K562 (cell line): Measurements from ENCODE around the gene LLPH. TPM values are rescaled to one million over a fixed set of nuclear protein-coding genes. Genes with fewer than 3 reads are reported as not detected.

Source experiments
- ARHGAP35 ChIP-seq: fragments of 450-650 bp; IDR thresholded peaks from 2 replicates; pipeline ENCODE4 v1.6.1; 2018; ENCODE audit not compliant: partially characterized antibody
- CHD1 ChIP-seq: fragments of 200-600 bp; sonication (generic); IDR thresholded peaks from one replicate; pipeline ENCODE4 v1.6.1; 2012; ENCODE audit warnings: mild to moderate bottlenecking, moderate library complexity, low read length, inconsistent platforms
- HDAC6 ChIP-seq: IDR thresholded peaks from 2 replicates; pipeline ENCODE4 v1.6.1; 2012; ENCODE audit warnings: low read depth, mild to moderate bottlenecking, control low read depth, inconsistent platforms, low read length, moderate library complexity
- HNRNPLL ChIP-seq: fragments of 200-400 bp; formaldehyde crosslinking; IDR thresholded peaks from 2 replicates; pipeline ENCODE4 v1.6.1; 2017; ENCODE audit warnings: low read length, low read depth, mild to moderate bottlenecking; ENCODE audit not compliant: poor library complexity, severe bottlenecking
- NFE2 ChIP-seq: IDR thresholded peaks from 2 replicates; pipeline ENCODE4 v1.6.1; 2014; ENCODE audit warnings: antibody characterized with exemption, low read depth
- NUFIP1 ChIP-seq: fragments of 450-650 bp; IDR thresholded peaks from 2 replicates; pipeline ENCODE4 v1.6.1; 2018; ENCODE audit not compliant: partially characterized antibody
- POLR2A ChIP-seq: fragments of 450-650 bp; conservative IDR thresholded peaks from 2 replicates; pipeline ENCODE4 v1.6.1; 2016
- RNF2 ChIP-seq: sonication (generic); IDR thresholded peaks from 2 replicates; pipeline ENCODE4 v1.6.1; 2016
- ZNF224 ChIP-seq: sonication (generic); formaldehyde crosslinking; IDR thresholded peaks from 2 replicates; pipeline ENCODE4 v1.8.0; 2022; ENCODE audit warnings: mild to moderate bottlenecking, missing genetic modification reagents
- ZNF239 ChIP-seq: fragments of 250-450 bp; sonication (Bioruptor Pico); IDR thresholded peaks from 2 replicates; pipeline ENCODE4 v1.4.0; 2020; ENCODE audit warnings: mild to moderate bottlenecking
- ZNF764 ChIP-seq: fragments of 250-450 bp; sonication (Bioruptor Pico); IDR thresholded peaks from 2 replicates; pipeline ENCODE4 v1.4.0; 2020; ENCODE audit warnings: low read depth, mild to moderate bottlenecking, moderate library complexity
- polyA plus RNA-seq, 8 experiments: library from polyadenylated mRNA; depleted of rRNA in 4 of 8; stranded (reverse) in 5 of 8; unstranded in 3 of 8; fragments of >200 nt; fragmentation: Nextera tagmentation in 2 of 8; fragmentation: Illumina TruSeq in 1 of 8; extraction: Ambion mirVana in 2 of 8; extraction: Trizol in 1 of 8; gene quantifications; 2 replicates each; pipeline versions ENCODE4 v1.2.1 to v1.2.3, GENCODE V29; 2011 to 2014; ENCODE audit warnings: inconsistent platforms in 1 of 8, missing spikeins in 1 of 8
- total RNA-seq, 7 experiments: library from RNA; depleted of rRNA in 6 of 7; stranded (reverse); fragments of >200 nt in 6 of 7; fragmentation: Illumina TruSeq in 2 of 7; extraction: Trizol in 2 of 7; gene quantifications; 2 replicates each; pipeline versions ENCODE4 v1.2.1 to v1.2.3, GENCODE V29; 2011 to 2021; ENCODE audit warnings: low replicate concordance in 1 of 7
- TF ChIP-seq, protein P1 (sequence below), 2 experiments: fragments of 450-650 bp; formaldehyde crosslinking in 1 of 2; IDR thresholded peaks; 2 replicates each; pipeline versions ENCODE4 v1.4.0 to v1.6.1; 2014 to 2020; ENCODE audit warnings: mild to moderate bottlenecking in 2 of 2, borderline replicate concordance in 1 of 2, low read depth in 1 of 2
- TF ChIP-seq, protein P2 (sequence below): fragments of 200-800 bp; sonication (Bioruptor generic); IDR thresholded peaks from 2 replicates; pipeline ENCODE4 v1.6.1; 2016; ENCODE audit warnings: missing genetic modification characterization, missing compliant biosample characterization

The LLPH gene
- total and polyA plus RNA-seq, 9 of the 15 experiments (the other 6 are each of a cell fraction or from before 2014, with no cell fraction given): 19.1 to 87.3 (median 59.6) TPM

GRCh38 chr12:66130267-66131066 lies at the start of gene LLPH (continued):
- TF ChIP-seq, protein P1, sequence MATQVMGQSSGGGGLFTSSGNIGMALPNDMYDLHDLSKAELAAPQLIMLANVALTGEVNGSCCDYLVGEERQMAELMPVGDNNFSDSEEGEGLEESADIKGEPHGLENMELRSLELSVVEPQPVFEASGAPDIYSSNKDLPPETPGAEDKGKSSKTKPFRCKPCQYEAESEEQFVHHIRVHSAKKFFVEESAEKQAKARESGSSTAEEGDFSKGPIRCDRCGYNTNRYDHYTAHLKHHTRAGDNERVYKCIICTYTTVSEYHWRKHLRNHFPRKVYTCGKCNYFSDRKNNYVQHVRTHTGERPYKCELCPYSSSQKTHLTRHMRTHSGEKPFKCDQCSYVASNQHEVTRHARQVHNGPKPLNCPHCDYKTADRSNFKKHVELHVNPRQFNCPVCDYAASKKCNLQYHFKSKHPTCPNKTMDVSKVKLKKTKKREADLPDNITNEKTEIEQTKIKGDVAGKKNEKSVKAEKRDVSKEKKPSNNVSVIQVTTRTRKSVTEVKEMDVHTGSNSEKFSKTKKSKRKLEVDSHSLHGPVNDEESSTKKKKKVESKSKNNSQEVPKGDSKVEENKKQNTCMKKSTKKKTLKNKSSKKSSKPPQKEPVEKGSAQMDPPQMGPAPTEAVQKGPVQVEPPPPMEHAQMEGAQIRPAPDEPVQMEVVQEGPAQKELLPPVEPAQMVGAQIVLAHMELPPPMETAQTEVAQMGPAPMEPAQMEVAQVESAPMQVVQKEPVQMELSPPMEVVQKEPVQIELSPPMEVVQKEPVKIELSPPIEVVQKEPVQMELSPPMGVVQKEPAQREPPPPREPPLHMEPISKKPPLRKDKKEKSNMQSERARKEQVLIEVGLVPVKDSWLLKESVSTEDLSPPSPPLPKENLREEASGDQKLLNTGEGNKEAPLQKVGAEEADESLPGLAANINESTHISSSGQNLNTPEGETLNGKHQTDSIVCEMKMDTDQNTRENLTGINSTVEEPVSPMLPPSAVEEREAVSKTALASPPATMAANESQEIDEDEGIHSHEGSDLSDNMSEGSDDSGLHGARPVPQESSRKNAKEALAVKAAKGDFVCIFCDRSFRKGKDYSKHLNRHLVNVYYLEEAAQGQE (IDR thresholded peaks at IDR 0.05; ENCODE audit: borderline replicate concordance): no peak
- TF ChIP-seq, protein P1 (CRISPR knock-in tag; IDR thresholded peaks at IDR 0.05; ENCODE audit: low read depth): 0 out of 2 replicates have a peak, but pooled peaks have one; percentile 19
- TF ChIP-seq POLR2A (peak; percentile 94), ZNF239 (CRISPR knock-in tag) (no peak), ZNF764 (no peak), NFE2 (no peak), NUFIP1 (no peak), RNF2 (no peak), ZNF224 (CRISPR knock-in tag) (no peak), HDAC6 (no peak), CHD1 (no peak), HNRNPLL (no peak), ARHGAP35 (no peak)
- TF ChIP-seq, protein P2, sequence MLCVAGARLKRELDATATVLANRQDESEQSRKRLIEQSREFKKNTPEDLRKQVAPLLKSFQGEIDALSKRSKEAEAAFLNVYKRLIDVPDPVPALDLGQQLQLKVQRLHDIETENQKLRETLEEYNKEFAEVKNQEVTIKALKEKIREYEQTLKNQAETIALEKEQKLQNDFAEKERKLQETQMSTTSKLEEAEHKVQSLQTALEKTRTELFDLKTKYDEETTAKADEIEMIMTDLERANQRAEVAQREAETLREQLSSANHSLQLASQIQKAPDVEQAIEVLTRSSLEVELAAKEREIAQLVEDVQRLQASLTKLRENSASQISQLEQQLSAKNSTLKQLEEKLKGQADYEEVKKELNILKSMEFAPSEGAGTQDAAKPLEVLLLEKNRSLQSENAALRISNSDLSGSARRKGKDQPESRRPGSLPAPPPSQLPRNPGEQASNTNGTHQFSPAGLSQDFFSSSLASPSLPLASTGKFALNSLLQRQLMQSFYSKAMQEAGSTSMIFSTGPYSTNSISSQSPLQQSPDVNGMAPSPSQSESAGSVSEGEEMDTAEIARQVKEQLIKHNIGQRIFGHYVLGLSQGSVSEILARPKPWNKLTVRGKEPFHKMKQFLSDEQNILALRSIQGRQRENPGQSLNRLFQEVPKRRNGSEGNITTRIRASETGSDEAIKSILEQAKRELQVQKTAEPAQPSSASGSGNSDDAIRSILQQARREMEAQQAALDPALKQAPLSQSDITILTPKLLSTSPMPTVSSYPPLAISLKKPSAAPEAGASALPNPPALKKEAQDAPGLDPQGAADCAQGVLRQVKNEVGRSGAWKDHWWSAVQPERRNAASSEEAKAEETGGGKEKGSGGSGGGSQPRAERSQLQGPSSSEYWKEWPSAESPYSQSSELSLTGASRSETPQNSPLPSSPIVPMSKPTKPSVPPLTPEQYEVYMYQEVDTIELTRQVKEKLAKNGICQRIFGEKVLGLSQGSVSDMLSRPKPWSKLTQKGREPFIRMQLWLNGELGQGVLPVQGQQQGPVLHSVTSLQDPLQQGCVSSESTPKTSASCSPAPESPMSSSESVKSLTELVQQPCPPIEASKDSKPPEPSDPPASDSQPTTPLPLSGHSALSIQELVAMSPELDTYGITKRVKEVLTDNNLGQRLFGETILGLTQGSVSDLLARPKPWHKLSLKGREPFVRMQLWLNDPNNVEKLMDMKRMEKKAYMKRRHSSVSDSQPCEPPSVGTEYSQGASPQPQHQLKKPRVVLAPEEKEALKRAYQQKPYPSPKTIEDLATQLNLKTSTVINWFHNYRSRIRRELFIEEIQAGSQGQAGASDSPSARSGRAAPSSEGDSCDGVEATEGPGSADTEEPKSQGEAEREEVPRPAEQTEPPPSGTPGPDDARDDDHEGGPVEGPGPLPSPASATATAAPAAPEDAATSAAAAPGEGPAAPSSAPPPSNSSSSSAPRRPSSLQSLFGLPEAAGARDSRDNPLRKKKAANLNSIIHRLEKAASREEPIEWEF (CRISPR knock-in tag): no peak
